Stimulated activated CD4-positive, alpha-beta T cell treated with anti-CD3 and anti-CD28 coated beads, Interleukin-1b, Interleukin-23, amount 100 ng/mL, for 4 hours (primary cell): ENCODE measurements around the gene GJB3.
"Not testable (repeated sequence)": the region's sequence is repeated elsewhere in the genome, so short reads cannot be mapped to it uniquely, and the experiment has no call there.

Source experiments
- DNase-seq, 2 donors: peaks; one replicate each; pipeline ENCODE4 v3.0.0-alpha.2; 2020; ENCODE audit warnings: low read depth in 2 of 2

GJB3 gene

DNA sequence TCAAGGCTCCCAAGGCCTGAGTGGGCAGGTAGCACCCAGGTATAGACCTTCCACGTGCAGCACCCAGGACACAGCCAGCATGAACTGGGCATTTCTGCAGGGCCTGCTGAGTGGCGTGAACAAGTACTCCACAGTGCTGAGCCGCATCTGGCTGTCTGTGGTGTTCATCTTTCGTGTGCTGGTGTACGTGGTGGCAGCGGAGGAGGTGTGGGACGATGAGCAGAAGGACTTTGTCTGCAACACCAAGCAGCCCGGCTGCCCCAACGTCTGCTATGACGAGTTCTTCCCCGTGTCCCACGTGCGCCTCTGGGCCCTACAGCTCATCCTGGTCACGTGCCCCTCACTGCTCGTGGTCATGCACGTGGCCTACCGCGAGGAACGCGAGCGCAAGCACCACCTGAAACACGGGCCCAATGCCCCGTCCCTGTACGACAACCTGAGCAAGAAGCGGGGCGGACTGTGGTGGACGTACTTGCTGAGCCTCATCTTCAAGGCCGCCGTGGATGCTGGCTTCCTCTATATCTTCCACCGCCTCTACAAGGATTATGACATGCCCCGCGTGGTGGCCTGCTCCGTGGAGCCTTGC lies 19.7 kb upstream of the GJB3 start:
- DNase-seq, result no peak

- DNase-seq, result no peak
These were observed 19.2 kb upstream of the GJB3 start for GRCh38 chr1:34761776-34762307.

GRCh38 chr1:34762474-34763141 lies 18.4 kb upstream of the GJB3 start:
- DNase-seq, result no peak

DNA sequence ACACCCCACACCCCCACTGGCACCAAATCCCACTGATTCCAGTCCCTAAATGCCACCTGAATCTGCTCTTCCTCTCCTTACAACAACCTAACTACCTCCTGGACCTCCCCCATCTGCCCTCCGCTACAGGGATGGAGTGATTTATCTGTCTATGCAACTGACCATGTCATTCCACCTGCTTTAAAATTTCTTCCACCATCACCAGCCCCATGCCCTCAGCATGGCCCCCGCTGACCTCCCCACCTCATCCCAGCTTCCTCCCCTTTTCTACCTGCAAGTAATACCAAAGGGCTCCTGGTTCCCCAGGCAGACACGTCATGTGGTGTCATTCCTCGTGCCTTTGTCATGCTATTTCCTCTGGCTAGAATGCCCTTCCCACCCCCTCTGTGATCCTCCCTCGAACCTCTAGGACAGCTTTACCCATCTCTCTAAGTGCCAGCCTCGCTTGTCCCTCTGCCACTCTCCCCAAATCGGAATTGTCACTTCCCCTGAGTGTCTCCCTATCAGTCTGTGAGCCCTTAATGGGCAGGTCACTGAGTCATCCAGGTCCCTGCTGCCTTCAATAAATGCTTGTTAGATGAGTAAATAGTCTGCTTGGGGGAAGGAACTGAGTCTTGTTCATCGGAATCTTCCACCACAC lies 17.8 kb upstream of the GJB3 start:
- no peak for DNase-seq

DNA sequence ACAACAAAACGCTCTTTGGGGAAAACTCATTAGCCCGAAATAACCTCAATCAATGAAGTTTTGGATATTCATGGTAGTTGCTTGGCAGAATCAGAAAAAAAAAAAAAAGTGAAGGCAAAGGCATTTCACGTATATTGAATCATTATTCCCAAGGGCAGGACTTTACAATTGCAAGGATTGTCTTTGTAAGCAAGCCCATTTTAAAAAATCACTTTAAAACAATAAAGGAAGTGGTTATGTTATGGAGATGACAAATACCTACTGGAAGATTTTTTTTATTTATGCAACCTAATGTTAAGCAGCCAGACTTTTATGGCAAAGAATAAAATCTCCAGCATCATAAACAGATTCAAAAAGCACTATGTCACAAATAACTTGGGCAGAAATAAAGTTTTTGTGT lies 12.2 kb upstream of the GJB3 start:
- DNase-seq, result no peak

- no peak for DNase-seq
These were observed 10.0 kb upstream of the GJB3 start for GRCh38 chr1:34770891-34771504.

- no peak for DNase-seq
These were observed 9.2 kb upstream of the GJB3 start for GRCh38 chr1:34771573-34772371.

DNA sequence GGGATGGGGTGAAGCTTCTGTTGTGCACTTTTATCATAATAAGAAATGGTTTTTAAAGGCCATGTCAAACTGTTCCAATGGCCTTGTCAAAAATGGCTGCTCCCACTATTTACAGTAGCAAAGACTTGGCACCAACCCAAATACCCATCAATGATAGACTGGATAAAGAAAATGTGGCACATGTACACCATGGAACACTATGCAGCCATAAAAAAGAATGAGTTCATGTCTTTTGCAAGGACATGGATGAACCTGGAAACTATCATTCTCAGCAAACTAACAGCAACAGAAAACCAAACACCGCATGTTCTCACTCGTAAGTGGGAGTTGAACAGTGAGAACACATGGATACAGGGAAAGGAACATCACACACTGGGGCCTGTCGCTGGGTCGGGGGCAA lies 7.9 kb upstream of the GJB3 start:
- DNase-seq, result not testable (repeated sequence)

GRCh38 chr1:34774957-34775356 lies 6.1 kb upstream of the GJB3 start:
- no peak for DNase-seq

DNA sequence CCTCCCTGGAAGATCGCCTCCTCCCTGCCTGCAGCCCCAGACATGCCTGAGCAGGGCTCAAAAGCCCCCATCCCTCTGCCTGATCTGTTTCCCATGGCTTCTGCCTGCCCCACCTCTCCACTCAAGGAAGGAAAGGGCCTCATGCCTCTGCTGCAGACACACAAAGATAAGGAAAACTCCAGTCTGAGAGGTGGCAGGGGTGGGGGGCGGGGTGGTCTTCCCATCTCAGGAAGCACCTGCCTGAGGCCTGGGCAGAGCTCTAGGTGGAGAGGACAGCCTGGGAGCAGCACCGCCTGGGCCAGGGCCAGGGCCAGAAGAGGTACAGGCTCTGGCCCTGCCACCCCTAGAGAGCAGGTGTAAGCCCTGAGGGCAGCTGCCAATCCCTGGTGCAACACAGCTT lies 4.1 kb upstream of the GJB3 start:
- DNase-seq, result no peak

- no peak for DNase-seq
These were observed 3.3 kb upstream of the GJB3 start for GRCh38 chr1:34777519-34778321.

DNA sequence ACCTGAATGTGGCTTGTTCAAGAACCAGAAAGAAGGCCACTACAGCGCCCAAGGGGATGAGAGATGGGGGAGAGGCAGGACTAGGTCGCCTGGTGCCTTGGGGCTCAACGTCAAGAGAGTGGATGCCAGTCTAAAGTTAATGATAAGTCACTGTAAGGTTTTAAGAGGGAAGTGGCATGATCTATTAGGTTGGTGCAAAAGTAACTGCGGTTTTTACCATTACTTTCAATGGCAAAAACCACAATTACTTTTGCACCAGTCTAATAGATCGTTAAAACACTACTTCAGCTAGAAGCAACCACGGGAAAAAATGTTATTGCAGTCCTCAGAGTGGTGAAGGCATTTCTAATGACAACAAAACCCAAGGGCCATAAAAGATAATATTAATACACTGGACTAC lies 2.6 kb upstream of the GJB3 start:
- DNase-seq, result no peak

DNA sequence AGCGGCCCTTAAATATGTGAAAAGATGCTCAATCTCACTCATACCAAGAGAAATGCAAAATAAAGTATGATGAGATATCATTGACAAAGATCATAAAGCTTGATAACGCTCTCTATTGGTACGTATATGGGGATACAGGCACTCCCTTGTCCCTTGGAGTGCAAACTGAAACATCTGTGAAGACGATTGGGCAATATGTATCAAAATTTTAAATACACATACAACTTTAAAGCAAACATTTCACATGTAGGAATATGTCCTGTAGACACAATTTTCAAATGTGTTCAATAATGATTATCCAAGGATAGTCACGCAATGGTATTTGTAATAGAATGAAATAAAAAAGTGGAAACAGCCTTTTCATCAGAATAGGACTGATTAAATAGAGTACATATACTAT lies 2.0 kb upstream of the GJB3 start:
- no peak for DNase-seq

- DNase-seq, result no peak
These were observed 1.5 kb upstream of the GJB3 start for GRCh38 chr1:34779526-34779925.

GRCh38 chr1:34779962-34780361 lies 1.1 kb upstream of the GJB3 start:
- DNase-seq, result no peak

DNA sequence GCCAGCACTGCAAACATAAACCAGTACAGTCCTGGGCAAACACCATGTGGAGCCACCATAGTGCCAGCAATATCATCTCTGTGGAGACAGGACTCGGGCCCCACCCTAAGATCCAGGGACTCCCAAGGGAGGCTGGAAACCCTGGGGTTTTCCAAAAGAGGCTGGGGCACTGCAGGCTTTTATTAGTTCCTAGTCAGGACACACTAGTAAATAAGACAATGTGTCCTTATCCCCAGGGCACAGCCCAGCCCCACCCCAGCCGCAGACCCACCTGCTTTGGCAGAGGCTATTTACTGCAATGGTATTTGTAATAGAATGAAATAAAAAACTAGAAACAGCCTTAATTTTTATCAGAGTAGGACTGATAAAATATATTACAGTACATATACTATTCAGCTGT lies 486 bp upstream of the GJB3 start:
- no peak for DNase-seq

- DNase-seq, result no peak
These were observed 904 bp downstream of the GJB3 start for GRCh38 chr1:34781844-34782391.

GRCh38 chr1:34784751-34785221 lies 3.8 kb downstream of the GJB3 start:
- DNase-seq, result no peak

DNA sequence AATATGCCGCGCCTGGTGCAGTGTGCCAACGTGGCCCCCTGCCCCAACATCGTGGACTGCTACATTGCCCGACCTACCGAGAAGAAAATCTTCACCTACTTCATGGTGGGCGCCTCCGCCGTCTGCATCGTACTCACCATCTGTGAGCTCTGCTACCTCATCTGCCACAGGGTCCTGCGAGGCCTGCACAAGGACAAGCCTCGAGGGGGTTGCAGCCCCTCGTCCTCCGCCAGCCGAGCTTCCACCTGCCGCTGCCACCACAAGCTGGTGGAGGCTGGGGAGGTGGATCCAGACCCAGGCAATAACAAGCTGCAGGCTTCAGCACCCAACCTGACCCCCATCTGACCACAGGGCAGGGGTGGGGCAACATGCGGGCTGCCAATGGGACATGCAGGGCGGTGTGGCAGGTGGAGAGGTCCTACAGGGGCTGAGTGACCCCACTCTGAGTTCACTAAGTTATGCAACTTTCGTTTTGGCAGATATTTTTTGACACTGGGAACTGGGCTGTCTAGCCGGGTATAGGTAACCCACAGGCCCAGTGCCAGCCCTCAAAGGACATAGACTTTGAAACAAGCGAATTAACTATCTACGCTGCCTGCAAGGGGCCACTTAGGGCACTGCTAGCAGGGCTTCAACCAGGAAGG lies 4.3 kb downstream of the GJB3 start:
- no peak for DNase-seq

DNA sequence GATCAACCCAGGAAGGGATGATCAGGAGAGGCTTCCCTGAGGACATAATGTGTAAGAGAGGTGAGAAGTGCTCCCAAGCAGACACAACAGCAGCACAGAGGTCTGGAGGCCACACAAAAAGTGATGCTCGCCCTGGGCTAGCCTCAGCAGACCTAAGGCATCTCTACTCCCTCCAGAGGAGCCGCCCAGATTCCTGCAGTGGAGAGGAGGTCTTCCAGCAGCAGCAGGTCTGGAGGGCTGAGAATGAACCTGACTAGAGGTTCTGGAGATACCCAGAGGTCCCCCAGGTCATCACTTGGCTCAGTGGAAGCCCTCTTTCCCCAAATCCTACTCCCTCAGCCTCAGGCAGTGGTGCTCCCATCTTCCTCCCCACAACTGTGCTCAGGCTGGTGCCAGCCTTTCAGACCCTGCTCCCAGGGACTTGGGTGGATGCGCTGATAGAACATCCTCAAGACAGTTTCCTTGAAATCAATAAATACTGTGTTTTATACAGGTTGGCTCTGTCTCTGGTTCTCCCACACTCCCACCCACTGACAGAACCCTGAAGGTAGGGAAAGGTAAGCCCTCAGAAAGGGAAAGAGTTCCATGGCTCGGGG lies 5.0 kb downstream of the GJB3 start:
- DNase-seq, result no peak
